Stomach smooth muscle (tissue), 2 donors: ENCODE data around the gene CDH4.

ENCODE experiments used
- H3K27ac ChIP-seq: one replicate; pipeline ENCODE4 v1.7.0; 2013; ENCODE audit warnings: mild to moderate bottlenecking, low read length, inconsistent platforms
- H3K27me3 ChIP-seq, 2 donors: one replicate each; pipeline ENCODE4 v1.7.0; 2013; ENCODE audit warnings: low read length in 2 of 2; ENCODE audit not compliant: insufficient read depth in 2 of 2, control insufficient read depth in 1 of 2
- H3K36me3 ChIP-seq, 2 donors: one replicate each; pipeline ENCODE4 v1.7.0; 2013; ENCODE audit warnings: low read length in 2 of 2; ENCODE audit not compliant: control insufficient read depth in 2 of 2, insufficient read depth in 2 of 2
- H3K4me1 ChIP-seq: one replicate; pipeline ENCODE4 v1.7.0; 2013; ENCODE audit warnings: low read length; ENCODE audit not compliant: control insufficient read depth, insufficient read depth
- H3K4me3 ChIP-seq, 2 donors: one replicate each; pipeline ENCODE4 v1.7.0; 2013; ENCODE audit warnings: low read length in 2 of 2
- H3K9ac ChIP-seq, 2 donors: one replicate each; pipeline ENCODE4 v1.7.0; 2013; ENCODE audit warnings: low read length in 2 of 2, mild to moderate bottlenecking in 1 of 2
- H3K9me3 ChIP-seq, 2 donors: one replicate each; pipeline ENCODE4 v1.7.0; 2013; ENCODE audit warnings: low read length in 2 of 2; ENCODE audit not compliant: control insufficient read depth in 2 of 2
- donor health status: healthy.
- donor health status: Pancreatic carcinoma.

CDH4 gene

GRCh38 chr20:61922936-61923335 lies 670.9 kb downstream of the CDH4 start:
- H3K27me3 ChIP-seq = peaks cover 6 to 13% of the 10 kb centered on the region in 2 donors
- no peak overlapping the region for H3K9ac ChIP-seq
- no peaks in the 10 kb centered on the region for H3K36me3 ChIP-seq
- H3K4me3 ChIP-seq = no peak overlapping the region
- H3K4me1 ChIP-seq = no peaks in the 10 kb centered on the region
- no peaks in the 10 kb centered on the region for H3K9me3 ChIP-seq
- no peak overlapping the region for H3K27ac ChIP-seq

- no peak overlapping the region for H3K4me3 ChIP-seq
- peaks cover 0 to 2% of the 10 kb centered on the region in 2 donors for H3K9me3 ChIP-seq
- H3K9ac ChIP-seq = no peak overlapping the region
- no peaks in the 10 kb centered on the region for H3K4me1 ChIP-seq
- no peaks in the 10 kb centered on the region for H3K36me3 ChIP-seq
- H3K27ac ChIP-seq = no peak overlapping the region
- H3K27me3 ChIP-seq = peaks cover 4 to 12% of the 10 kb centered on the region in 2 donors
These were observed 671.5 kb downstream of the CDH4 start for GRCh38 chr20:61923371-61924166.

- Histone ChIP-seq H3K4me1 (no peaks in the 10 kb centered on the region), H3K27me3 (peaks cover 4 to 12% of the 10 kb centered on the region in 2 donors), H3K4me3 (no peak overlapping the region), H3K9me3 (peaks cover 0 to 3% of the 10 kb centered on the region in 2 donors), H3K36me3 (no peaks in the 10 kb centered on the region), H3K9ac (no peak overlapping the region), H3K27ac (no peak overlapping the region)
These were observed 672.3 kb downstream of the CDH4 start for GRCh38 chr20:61924211-61924857.

GRCh38 chr20:61924858-61925554 lies 672.9 kb downstream of the CDH4 start:
- Histone ChIP-seq H3K27me3 (peaks cover 4 to 12% of the 10 kb centered on the region in 2 donors), H3K36me3 (no peaks in the 10 kb centered on the region), H3K4me1 (no peaks in the 10 kb centered on the region), H3K9me3 (peaks cover 0 to 3% of the 10 kb centered on the region in 2 donors), H3K27ac (no peak overlapping the region), H3K9ac (no peak overlapping the region), H3K4me3 (no peak overlapping the region)

- Histone ChIP-seq H3K4me1 (no peaks in the 10 kb centered on the region), H3K9me3 (peaks cover 0 to 3% of the 10 kb centered on the region in 2 donors), H3K4me3 (no peak overlapping the region), H3K9ac (no peak overlapping the region), H3K27ac (no peak overlapping the region), H3K27me3 (peaks cover 4 to 12% of the 10 kb centered on the region in 2 donors), H3K36me3 (no peaks in the 10 kb centered on the region)
These were observed 673.6 kb downstream of the CDH4 start for GRCh38 chr20:61925555-61926252.

- no peak overlapping the region for H3K9ac ChIP-seq
- H3K4me3 ChIP-seq = no peak overlapping the region
- no peak overlapping the region for H3K27ac ChIP-seq
- H3K9me3 ChIP-seq = peaks cover 0 to 3% of the 10 kb centered on the region in 2 donors
- no peaks in the 10 kb centered on the region for H3K4me1 ChIP-seq
- no peaks in the 10 kb centered on the region for H3K36me3 ChIP-seq
- H3K27me3 ChIP-seq = peaks cover 4 to 12% of the 10 kb centered on the region in 2 donors
These were observed 674.2 kb downstream of the CDH4 start for GRCh38 chr20:61926253-61926613.

GRCh38 chr20:61926796-61927192 lies 674.7 kb downstream of the CDH4 start:
- H3K9me3 ChIP-seq = peaks cover 0 to 3% of the 10 kb centered on the region in 2 donors

GRCh38 chr20:61927193-61927825 lies 675.2 kb downstream of the CDH4 start:
- Histone ChIP-seq H3K9me3 (peaks cover 0 to 3% of the 10 kb centered on the region in 2 donors), H3K27me3 (peaks cover 4 to 12% of the 10 kb centered on the region in 2 donors), H3K27ac (no peak overlapping the region), H3K4me3 (no peak overlapping the region), H3K9ac (no peak overlapping the region), H3K36me3 (no peaks in the 10 kb centered on the region), H3K4me1 (no peaks in the 10 kb centered on the region)

More at GRCh38 chr20:61926796-61927192, 674.7 kb downstream of the CDH4 start:
- no peak overlapping the region for H3K9ac ChIP-seq
- H3K4me3 ChIP-seq = no peak overlapping the region
- H3K4me1 ChIP-seq = no peaks in the 10 kb centered on the region
- no peaks in the 10 kb centered on the region for H3K36me3 ChIP-seq
- H3K27me3 ChIP-seq = peaks cover 4 to 12% of the 10 kb centered on the region in 2 donors
- no peak overlapping the region for H3K27ac ChIP-seq

GRCh38 chr20:61927826-61928541 lies 675.9 kb downstream of the CDH4 start:
- H3K9me3 ChIP-seq = peaks cover 0 to 3% of the 10 kb centered on the region in 2 donors
- H3K36me3 ChIP-seq = no peaks in the 10 kb centered on the region
- no peak overlapping the region for H3K4me3 ChIP-seq
- peaks cover 4 to 9% of the 10 kb centered on the region in 2 donors for H3K27me3 ChIP-seq
- no peaks in the 10 kb centered on the region for H3K4me1 ChIP-seq
- H3K27ac ChIP-seq = no peak overlapping the region
- H3K9ac ChIP-seq = no peak overlapping the region
